Neutrophil (primary cell): ENCODE data around the gene SERPINE1.

Experiments
- H3K27ac ChIP-seq: fragments of 200-600 bp; sonication (generic); 2 replicates; pipeline ENCODE4 v1.5.1; 2016; ENCODE audit warnings: mild to moderate bottlenecking, moderate library complexity
- H3K27me3 ChIP-seq: fragments of 200-600 bp; sonication (generic); 2 replicates; pipeline ENCODE4 v1.6.0; 2016; ENCODE audit warnings: mild to moderate bottlenecking
- H3K36me3 ChIP-seq: fragments of 200-600 bp; sonication (generic); 2 replicates; pipeline ENCODE4 v1.5.1; 2017
- H3K4me1 ChIP-seq, 2 experiments: fragments of 200-600 bp in 1 of 2; sonication (generic) in 1 of 2; 1 replicate in 1 of 2; 2 replicates in 1 of 2; pipeline versions ENCODE4 v1.5.1 to v1.6.1; 2013 to 2016; ENCODE audit warnings: low read depth in 1 of 2, low read length in 1 of 2, mild to moderate bottlenecking in 1 of 2, moderate library complexity in 1 of 2; ENCODE audit not compliant: control insufficient read depth in 1 of 2, insufficient read depth in 1 of 2
- H3K4me3 ChIP-seq, 2 experiments: fragments of 200-600 bp in 1 of 2; sonication (generic) in 1 of 2; 1 replicate in 1 of 2; 2 replicates in 1 of 2; pipeline ENCODE4 v1.5.1; 2013 to 2016; ENCODE audit warnings: low read depth in 1 of 2, low read length in 1 of 2, mild to moderate bottlenecking in 1 of 2, moderate library complexity in 1 of 2
- H3K9me3 ChIP-seq: fragments of 200-600 bp; sonication (generic); 2 replicates; pipeline ENCODE4 v1.5.1; 2016
- TF ChIP-seq, protein P1 (sequence below): fragments of 200-600 bp; sonication (generic); IDR thresholded peaks from 2 replicates; pipeline ENCODE4 v1.5.1; 2016; ENCODE audit warnings: antibody characterized with exemption

Gene SERPINE1

DNA sequence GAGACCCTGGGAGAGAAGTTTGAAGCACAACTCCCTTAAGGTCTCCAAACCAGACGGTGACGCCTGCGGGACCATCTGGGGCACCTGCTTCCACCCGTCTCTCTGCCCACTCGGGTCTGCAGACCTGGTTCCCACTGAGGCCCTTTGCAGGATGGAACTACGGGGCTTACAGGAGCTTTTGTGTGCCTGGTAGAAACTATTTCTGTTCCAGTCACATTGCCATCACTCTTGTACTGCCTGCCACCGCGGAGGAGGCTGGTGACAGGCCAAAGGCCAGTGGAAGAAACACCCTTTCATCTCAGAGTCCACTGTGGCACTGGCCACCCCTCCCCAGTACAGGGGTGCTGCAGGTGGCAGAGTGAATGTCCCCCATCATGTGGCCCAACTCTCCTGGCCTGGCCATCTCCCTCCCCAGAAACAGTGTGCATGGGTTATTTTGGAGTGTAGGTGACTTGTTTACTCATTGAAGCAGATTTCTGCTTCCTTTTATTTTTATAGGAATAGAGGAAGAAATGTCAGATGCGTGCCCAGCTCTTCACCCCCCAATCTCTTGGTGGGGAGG, 10.8 kb downstream of the SERPINE1 start:
- Histone ChIP-seq H3K27me3 (peaks cover 56% of the 10 kb centered on the region), H3K36me3 (no peaks in the 10 kb centered on the region), H3K9me3 (no peaks in the 10 kb centered on the region), H3K4me3 (no peak overlapping the region), H3K4me1 (no peaks in the 10 kb centered on the region), H3K27ac (no peak overlapping the region)
- TF ChIP-seq, protein P1, sequence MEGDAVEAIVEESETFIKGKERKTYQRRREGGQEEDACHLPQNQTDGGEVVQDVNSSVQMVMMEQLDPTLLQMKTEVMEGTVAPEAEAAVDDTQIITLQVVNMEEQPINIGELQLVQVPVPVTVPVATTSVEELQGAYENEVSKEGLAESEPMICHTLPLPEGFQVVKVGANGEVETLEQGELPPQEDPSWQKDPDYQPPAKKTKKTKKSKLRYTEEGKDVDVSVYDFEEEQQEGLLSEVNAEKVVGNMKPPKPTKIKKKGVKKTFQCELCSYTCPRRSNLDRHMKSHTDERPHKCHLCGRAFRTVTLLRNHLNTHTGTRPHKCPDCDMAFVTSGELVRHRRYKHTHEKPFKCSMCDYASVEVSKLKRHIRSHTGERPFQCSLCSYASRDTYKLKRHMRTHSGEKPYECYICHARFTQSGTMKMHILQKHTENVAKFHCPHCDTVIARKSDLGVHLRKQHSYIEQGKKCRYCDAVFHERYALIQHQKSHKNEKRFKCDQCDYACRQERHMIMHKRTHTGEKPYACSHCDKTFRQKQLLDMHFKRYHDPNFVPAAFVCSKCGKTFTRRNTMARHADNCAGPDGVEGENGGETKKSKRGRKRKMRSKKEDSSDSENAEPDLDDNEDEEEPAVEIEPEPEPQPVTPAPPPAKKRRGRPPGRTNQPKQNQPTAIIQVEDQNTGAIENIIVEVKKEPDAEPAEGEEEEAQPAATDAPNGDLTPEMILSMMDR: no peak

- Histone ChIP-seq H3K27ac (no peak overlapping the region), H3K9me3 (no peaks in the 10 kb centered on the region), H3K27me3 (peaks cover 56% of the 10 kb centered on the region), H3K4me1 (no peaks in the 10 kb centered on the region), H3K36me3 (no peaks in the 10 kb centered on the region), H3K4me3 (no peak overlapping the region)
- TF ChIP-seq, protein P1: no peak
These were observed 11.4 kb downstream of the SERPINE1 start for GRCh38 chr7:101138213-101138870.

DNA sequence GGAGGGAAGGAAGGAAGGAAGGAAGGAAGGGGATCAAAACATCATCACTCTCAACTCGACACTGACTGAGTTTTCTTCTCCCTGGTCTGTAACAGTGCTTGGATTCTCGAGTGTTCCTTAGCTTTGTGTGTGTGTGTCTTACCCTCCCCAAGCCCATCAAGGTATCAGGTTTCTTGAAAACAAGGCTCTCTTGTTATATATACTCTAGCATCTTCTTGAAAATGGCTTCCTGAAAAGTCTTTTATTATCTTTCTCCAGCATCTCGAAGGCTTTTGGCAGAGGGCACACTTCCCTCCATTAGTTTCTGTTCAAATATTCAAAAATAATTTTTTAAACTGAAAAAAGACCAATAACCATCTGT, 13.4 kb downstream of the SERPINE1 start:
- Histone ChIP-seq H3K27me3 (peaks cover 38% of the 10 kb centered on the region), H3K4me1 (peaks cover 0 to 2% of the 10 kb centered on the region in 2 experiments), H3K27ac (no peak overlapping the region), H3K9me3 (no peaks in the 10 kb centered on the region), H3K36me3 (no peaks in the 10 kb centered on the region), H3K4me3 (no peak overlapping the region)
- TF ChIP-seq, protein P1: no peak

GRCh38 chr7:101140746-101141382, 14.0 kb downstream of the SERPINE1 start:
- Histone ChIP-seq H3K9me3 (no peaks in the 10 kb centered on the region), H3K27me3 (peaks cover 33% of the 10 kb centered on the region), H3K27ac (no peak overlapping the region), H3K4me1 (peaks cover 0 to 2% of the 10 kb centered on the region in 2 experiments), H3K36me3 (no peaks in the 10 kb centered on the region), H3K4me3 (no peak overlapping the region)
- TF ChIP-seq, protein P1: no peak

GRCh38 chr7:101151908-101152651, 25.2 kb downstream of the SERPINE1 start:
- TF ChIP-seq, protein P1: no peak
- peaks cover 3 to 14% of the 10 kb centered on the region in 2 experiments for H3K4me1 ChIP-seq
- peaks cover 65% of the 10 kb centered on the region for H3K27me3 ChIP-seq

More at GRCh38 chr7:101151908-101152651, 25.2 kb downstream of the SERPINE1 start:
- Histone ChIP-seq H3K9me3 (no peaks in the 10 kb centered on the region), H3K36me3 (no peaks in the 10 kb centered on the region), H3K4me3 (no peak overlapping the region), H3K27ac (no peak overlapping the region)
